ENCODE data around the gene METAP1. TPM values are rescaled to one million over a fixed set of nuclear protein-coding genes. Genes with fewer than 3 reads are reported as not detected.
"Not testable (repeated sequence)": the region's sequence is repeated elsewhere in the genome, so short reads cannot be mapped to it uniquely, and the experiment has no call there.

Gene METAP1
- total RNA-seq, 1 experiment from 2014 or later = 60.5 TPM

- no peak for TF ChIP-seq CTCF (IDR thresholded peaks at IDR 0.05; ENCODE audit: unreplicated experiment)
- no peak for DNase-seq
- Mint-ChIP-seq H3K4me1 (ENCODE audit: low read depth, unreplicated experiment) (no peaks in the 10 kb centered on the region), H3K4me3 (ENCODE audit: low read depth, unreplicated experiment) (no peak overlapping the region), H3K36me3 (ENCODE audit: insufficient read depth, unreplicated experiment) (no peaks in the 10 kb centered on the region), H3K9me3 (ENCODE audit: low read depth, unreplicated experiment) (no peaks in the 10 kb centered on the region), H3K27me3 (ENCODE audit: unreplicated experiment) (no peaks in the 10 kb centered on the region), H3K27ac (ENCODE audit: unreplicated experiment) (no peak overlapping the region)
- CTCF ChIA-PET = no interaction called here
- intact Hi-C loops (cut with micrococcal nuclease; ENCODE audit: unreplicated experiment) = no loop called here
- no TSS peak for BruUV-seq (replicated peaks)
Measured at GRCh38 chr4:98976716-98977115, 18.8 kb upstream of the METAP1 start.

- no TSS peak for BruUV-seq (replicated peaks)
- no peak overlapping the region for H3K27ac Mint-ChIP-seq (ENCODE audit: unreplicated experiment)
- TF ChIP-seq CTCF (IDR thresholded peaks at IDR 0.05; ENCODE audit: unreplicated experiment) = no peak
- H3K4me1 Mint-ChIP-seq (ENCODE audit: low read depth, unreplicated experiment) = no peaks in the 10 kb centered on the region
- no peaks in the 10 kb centered on the region for H3K27me3 Mint-ChIP-seq (ENCODE audit: unreplicated experiment)
- no peaks in the 10 kb centered on the region for H3K9me3 Mint-ChIP-seq (ENCODE audit: low read depth, unreplicated experiment)
- DNase-seq = no peak
- CTCF ChIA-PET = no interaction called here
- H3K4me3 Mint-ChIP-seq (ENCODE audit: low read depth, unreplicated experiment) = no peak overlapping the region
- H3K36me3 Mint-ChIP-seq (ENCODE audit: insufficient read depth, unreplicated experiment) = no peaks in the 10 kb centered on the region
- intact Hi-C loops (cut with micrococcal nuclease; ENCODE audit: unreplicated experiment) = no loop called here
Measured at GRCh38 chr4:98977557-98977956, 18.0 kb upstream of the METAP1 start.

DNA sequence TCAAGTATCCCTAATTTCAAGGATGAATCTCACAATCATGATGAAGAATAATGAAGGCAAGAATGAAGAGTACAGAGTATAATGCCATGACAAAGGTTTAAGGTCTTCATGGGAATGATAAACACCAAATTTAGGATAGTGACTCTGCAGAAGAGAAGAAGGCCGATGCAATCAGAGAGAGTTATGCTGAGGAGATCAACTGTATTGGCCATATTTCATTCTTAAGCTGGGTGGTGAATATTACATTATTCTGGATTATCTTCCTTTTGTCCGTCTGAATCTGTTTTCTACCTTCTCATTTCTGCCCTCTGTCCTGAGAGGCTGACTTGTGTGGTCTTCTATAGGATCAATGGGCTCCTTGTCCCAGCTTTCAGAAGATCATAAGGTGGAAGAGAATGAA, 7.8 kb upstream of the METAP1 start:
- intact Hi-C loops (cut with micrococcal nuclease; ENCODE audit: unreplicated experiment) = no loop called here
- Mint-ChIP-seq H3K27ac (ENCODE audit: unreplicated experiment) (no peak overlapping the region), H3K27me3 (ENCODE audit: unreplicated experiment) (no peaks in the 10 kb centered on the region), H3K9me3 (ENCODE audit: low read depth, unreplicated experiment) (no peaks in the 10 kb centered on the region), H3K36me3 (ENCODE audit: insufficient read depth, unreplicated experiment) (no peaks in the 10 kb centered on the region), H3K4me1 (ENCODE audit: low read depth, unreplicated experiment) (no peaks in the 10 kb centered on the region), H3K4me3 (ENCODE audit: low read depth, unreplicated experiment) (no peak overlapping the region)
- no peak for DNase-seq
- BruUV-seq (replicated peaks) = no TSS peak
- CTCF ChIA-PET = no interaction called here
- no peak for TF ChIP-seq CTCF (IDR thresholded peaks at IDR 0.05; ENCODE audit: unreplicated experiment)

DNA sequence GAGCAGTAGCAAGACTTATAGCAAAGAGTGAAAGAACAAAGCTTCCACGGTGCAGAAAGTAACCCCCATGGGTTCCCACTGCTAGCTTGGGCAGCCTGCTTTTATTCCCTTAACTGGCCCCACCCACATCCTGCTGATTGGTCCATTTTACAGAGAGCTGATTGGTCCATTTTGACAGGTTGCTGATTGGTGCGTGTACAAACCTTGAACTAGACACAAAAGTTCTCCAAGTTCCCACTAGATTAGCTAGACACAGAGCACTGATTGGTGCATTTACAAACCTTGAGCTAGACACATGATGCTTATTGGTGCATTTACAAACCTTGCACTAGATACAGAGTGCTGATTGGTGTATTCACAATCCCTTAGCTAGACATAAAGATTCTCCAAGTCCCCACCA, 2.7 kb upstream of the METAP1 start:
- H3K9me3 Mint-ChIP-seq (ENCODE audit: low read depth, unreplicated experiment); BruUV-seq (replicated peaks); H3K27ac Mint-ChIP-seq (ENCODE audit: unreplicated experiment); CTCF ChIA-PET; H3K27me3 Mint-ChIP-seq (ENCODE audit: unreplicated experiment); DNase-seq; H3K4me3 Mint-ChIP-seq (ENCODE audit: low read depth, unreplicated experiment): not testable (repeated sequence)
- H3K4me1 Mint-ChIP-seq (ENCODE audit: low read depth, unreplicated experiment) = peaks cover 19% of the 10 kb centered on the region
- H3K36me3 Mint-ChIP-seq (ENCODE audit: insufficient read depth, unreplicated experiment) = peaks cover 24% of the 10 kb centered on the region
- intact Hi-C loops (cut with micrococcal nuclease; ENCODE audit: unreplicated experiment) = loop anchor here (10.0 kb wide), 1 partner anchor 58 kb away; no protein-coding TSS in a partner anchor

- no TSS peak for BruUV-seq (replicated peaks)
- Mint-ChIP-seq H3K27ac (ENCODE audit: unreplicated experiment) (no peak overlapping the region), H3K9me3 (ENCODE audit: low read depth, unreplicated experiment) (no peaks in the 10 kb centered on the region), H3K4me3 (ENCODE audit: low read depth, unreplicated experiment) (no peak overlapping the region), H3K27me3 (ENCODE audit: unreplicated experiment) (no peaks in the 10 kb centered on the region), H3K36me3 (ENCODE audit: insufficient read depth, unreplicated experiment) (peaks cover 24% of the 10 kb centered on the region), H3K4me1 (ENCODE audit: low read depth, unreplicated experiment) (peaks cover 25% of the 10 kb centered on the region)
- intact Hi-C loops (cut with micrococcal nuclease; ENCODE audit: unreplicated experiment) = loop anchor here (2.0 to 10.0 kb wide), 2 partner anchors 59 to 63 kb away; no protein-coding TSS in a partner anchor
- no peak for DNase-seq
- CTCF ChIA-PET = interaction anchor here (3.2 kb wide), 1 partner anchor 63 kb away, joined by 37 read pairs; no protein-coding TSS in a partner anchor
- no peak for TF ChIP-seq CTCF (IDR thresholded peaks at IDR 0.05; ENCODE audit: unreplicated experiment)
Measured at GRCh38 chr4:98993419-98994071, 2.0 kb upstream of the METAP1 start.
